Thoracic aorta (tissue), 2 donors: ENCODE data around the gene PRAC2. TPM values are rescaled to one million over a fixed set of nuclear protein-coding genes. Genes with fewer than 3 reads are reported as not detected.

Experiments
- ATAC-seq: fragments of 150-250 bp; one replicate; pipeline ENCODE4 v1.8.0; 2017; ENCODE audit warnings: low read depth; ENCODE audit not compliant: insufficient number of reproducible peaks, low FRiP score
- DNase-seq: peaks from one replicate; pipeline ENCODE4 v3.0.0-alpha.2; 2020; ENCODE audit warnings: low spot score
- H3K27ac ChIP-seq, 2 donors: fragments of 200-600 bp; sonication (generic); 1 replicate in 1 of 2; 2 replicates in 1 of 2; pipeline ENCODE4 v1.5.1; 2016; ENCODE audit warnings: mild to moderate bottlenecking in 2 of 2, moderate library complexity in 2 of 2
- H3K27me3 ChIP-seq: fragments of 200-600 bp; sonication (generic); replicated peaks from 2 replicates; pipeline ENCODE4 v1.6.0; 2016; ENCODE audit warnings: mild to moderate bottlenecking; ENCODE audit not compliant: insufficient read depth
- H3K36me3 ChIP-seq: fragments of 200-600 bp; sonication (generic); one replicate; pipeline ENCODE4 v1.5.1; 2016
- H3K4me1 ChIP-seq, 2 donors: fragments of 200-600 bp; sonication (generic); 1 replicate in 1 of 2; 2 replicates in 1 of 2; pipeline versions ENCODE4 v1.5.1 to v1.6.0; 2016; ENCODE audit warnings: low read depth in 2 of 2, mild to moderate bottlenecking in 1 of 2; ENCODE audit not compliant: control insufficient read depth in 1 of 2
- H3K4me3 ChIP-seq: fragments of 200-600 bp; sonication (generic); 2 replicates; pipeline ENCODE4 v1.5.1; 2016; ENCODE audit warnings: mild to moderate bottlenecking
- H3K9me3 ChIP-seq: fragments of 200-600 bp; sonication (generic); 2 replicates; pipeline ENCODE4 v1.5.1; 2016
- total RNA-seq, 2 donors: library from RNA; depleted of rRNA; stranded (reverse); fragments of >200 nt; gene quantifications; one replicate each; pipeline versions ENCODE4 v1.1.0 to v1.2.3, GENCODE V29; 2016
- TF ChIP-seq, protein P1 (sequence below): fragments of 200-600 bp; sonication (generic); IDR thresholded peaks from one replicate; pipeline ENCODE4 v1.5.1; 2019; ENCODE audit warnings: antibody characterized with exemption

The PRAC2 gene
- total RNA-seq, 2 donors from 2014 or later: not detected

DNA sequence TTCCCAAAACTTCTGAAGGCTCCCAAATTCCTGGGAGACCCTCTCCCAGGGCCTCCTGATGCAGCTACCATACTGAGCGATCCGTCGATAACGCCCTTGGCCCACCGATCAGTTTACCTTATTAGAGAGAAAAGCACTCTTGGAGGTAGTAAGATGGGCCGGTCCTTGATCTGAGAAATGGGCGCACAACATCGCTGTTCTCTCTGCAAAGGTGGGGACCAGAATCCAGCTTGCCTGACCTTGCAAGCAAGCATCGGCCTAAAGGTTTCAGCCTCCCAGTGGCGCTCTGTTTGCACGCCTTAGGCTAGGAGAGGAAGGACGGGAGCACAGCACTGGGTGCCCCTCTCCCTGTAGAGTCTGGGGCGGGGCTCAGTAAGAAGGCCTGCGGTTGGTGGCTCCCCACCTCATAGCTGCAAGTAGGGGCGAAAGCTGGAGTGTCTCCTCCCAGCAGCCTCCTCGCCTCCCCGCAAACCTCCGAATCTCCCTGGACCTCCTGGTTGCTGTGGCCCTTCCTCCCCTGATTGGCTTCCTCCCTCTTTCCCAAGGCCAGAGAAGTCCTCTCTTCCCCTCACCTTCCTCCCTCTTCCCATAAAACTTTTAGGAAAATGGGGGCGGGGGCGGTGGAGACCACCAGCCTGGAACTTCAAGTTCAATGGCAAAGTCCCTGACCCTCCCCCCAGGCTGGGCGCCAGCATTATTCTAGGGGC lies 631 bp upstream of the PRAC2 start, which contains the start of gene PRAC1:
Gene PRAC1 (minus strand): TSS at position 318 of the 707 bp plus-strand sequence. CDS start 126 bp downstream, at position 192.
- Histone ChIP-seq H3K27me3 (peaks cover 69% of the 10 kb centered on the region), H3K36me3 (no peaks in the 10 kb centered on the region), H3K4me1 (peaks cover 2 to 31% of the 10 kb centered on the region in 2 donors), H3K4me3 (peak within 1 kb of the TSS; percentile 53), H3K27ac (no peak within 1 kb of the TSS), H3K9me3 (no peaks in the 10 kb centered on the region)
- no peak for DNase-seq
- no peak for ATAC-seq
- TF ChIP-seq, protein P1, sequence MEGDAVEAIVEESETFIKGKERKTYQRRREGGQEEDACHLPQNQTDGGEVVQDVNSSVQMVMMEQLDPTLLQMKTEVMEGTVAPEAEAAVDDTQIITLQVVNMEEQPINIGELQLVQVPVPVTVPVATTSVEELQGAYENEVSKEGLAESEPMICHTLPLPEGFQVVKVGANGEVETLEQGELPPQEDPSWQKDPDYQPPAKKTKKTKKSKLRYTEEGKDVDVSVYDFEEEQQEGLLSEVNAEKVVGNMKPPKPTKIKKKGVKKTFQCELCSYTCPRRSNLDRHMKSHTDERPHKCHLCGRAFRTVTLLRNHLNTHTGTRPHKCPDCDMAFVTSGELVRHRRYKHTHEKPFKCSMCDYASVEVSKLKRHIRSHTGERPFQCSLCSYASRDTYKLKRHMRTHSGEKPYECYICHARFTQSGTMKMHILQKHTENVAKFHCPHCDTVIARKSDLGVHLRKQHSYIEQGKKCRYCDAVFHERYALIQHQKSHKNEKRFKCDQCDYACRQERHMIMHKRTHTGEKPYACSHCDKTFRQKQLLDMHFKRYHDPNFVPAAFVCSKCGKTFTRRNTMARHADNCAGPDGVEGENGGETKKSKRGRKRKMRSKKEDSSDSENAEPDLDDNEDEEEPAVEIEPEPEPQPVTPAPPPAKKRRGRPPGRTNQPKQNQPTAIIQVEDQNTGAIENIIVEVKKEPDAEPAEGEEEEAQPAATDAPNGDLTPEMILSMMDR: no peak

DNA sequence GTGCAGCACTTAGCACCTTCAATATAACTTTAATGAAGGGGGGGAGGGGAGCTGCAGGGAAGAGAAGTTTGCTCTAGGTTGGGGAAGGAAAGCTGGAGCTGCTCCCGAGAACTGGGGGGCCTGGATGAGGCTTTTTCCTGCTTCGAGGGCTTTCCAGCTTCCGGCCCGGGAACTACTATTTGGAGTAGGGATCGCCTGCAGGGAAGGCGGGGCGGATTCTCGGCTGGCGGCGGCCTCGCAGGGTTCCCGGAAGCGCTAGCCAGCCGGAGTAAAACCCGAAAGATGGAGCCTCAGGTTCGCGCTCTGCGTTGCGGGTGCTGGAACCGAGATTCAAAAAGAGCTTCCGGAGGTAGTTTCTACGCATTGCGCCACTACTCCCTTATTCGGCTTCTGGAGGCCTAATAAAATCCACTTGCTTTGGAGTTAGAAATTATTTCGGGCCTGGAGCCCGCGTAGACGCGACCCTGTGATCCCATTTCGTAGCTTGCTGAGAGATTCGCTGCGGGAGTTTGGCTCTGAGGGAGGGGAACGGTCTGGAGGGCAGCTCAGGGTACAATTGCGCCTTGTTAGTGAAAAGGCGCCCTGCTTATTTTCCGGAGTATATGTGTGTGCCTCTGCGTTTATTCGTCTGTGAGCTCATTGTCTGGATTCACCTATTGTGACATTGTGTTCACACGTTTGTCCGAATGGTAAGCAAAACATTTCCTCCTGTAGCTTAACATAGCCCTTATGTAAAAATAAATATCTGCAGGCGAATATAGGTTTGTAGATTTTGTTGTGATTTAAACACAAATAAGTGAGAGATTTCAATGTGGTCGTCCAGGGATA lies 652 bp downstream of the PRAC2 start:
- Histone ChIP-seq H3K36me3 (no peaks in the 10 kb centered on the region), H3K4me1 (peaks cover 6 to 36% of the 10 kb centered on the region in 2 donors), H3K4me3 (peak overlapping the region; percentile 53), H3K27me3 (peaks cover 75% of the 10 kb centered on the region), H3K27ac (no peak overlapping the region), H3K9me3 (no peaks in the 10 kb centered on the region)
- TF ChIP-seq, protein P1: no peak
- DNase-seq (no peak), ATAC-seq (no peak)

DNA sequence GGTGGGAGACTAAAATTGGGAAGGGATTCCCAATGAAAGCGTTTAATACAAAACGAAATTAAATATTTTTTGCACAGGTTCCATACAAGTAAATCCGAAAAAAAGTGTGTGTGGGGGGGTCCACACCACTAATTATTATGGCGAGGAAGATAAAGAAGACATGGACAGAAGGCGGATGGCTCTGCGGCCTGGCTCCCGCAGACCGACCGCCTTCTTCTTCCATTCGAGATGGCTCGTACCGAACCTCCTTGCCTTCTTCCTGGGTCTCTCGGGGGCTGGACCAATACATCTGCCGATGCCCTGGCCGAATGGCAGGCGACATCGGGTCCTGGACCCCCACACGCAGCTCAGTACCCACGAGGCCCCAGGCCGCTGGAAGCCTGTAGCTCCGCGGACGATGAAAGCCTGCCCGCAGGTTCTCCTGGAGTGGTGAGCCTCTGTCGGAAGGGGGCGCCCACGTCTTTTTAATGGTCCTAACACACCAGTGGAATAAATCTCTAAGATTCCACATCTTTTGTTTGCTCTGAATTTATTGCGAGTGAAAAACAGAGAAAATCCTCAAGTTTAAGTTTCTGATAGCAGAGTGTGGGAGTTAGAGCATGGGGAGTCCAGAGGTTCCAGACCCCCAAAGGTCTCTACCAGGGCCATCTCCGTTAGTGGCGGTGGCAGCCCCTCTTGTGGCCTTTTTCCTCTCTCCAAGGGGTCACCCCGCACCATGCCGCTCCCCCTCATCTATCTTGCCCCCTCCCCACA lies 1.4 kb downstream of the PRAC2 start:
- no peak overlapping the region for H3K27ac ChIP-seq
- H3K4me3 ChIP-seq: peak overlapping the region; percentile 53
- H3K27me3 ChIP-seq: peaks cover 74% of the 10 kb centered on the region
- H3K4me1 ChIP-seq: peaks cover 6 to 35% of the 10 kb centered on the region in 2 donors
- no peaks in the 10 kb centered on the region for H3K9me3 ChIP-seq
- TF ChIP-seq, protein P1: peak; percentile 63
- H3K36me3 ChIP-seq: no peaks in the 10 kb centered on the region
- ATAC-seq (no peak), DNase-seq (peak; percentile 40)

DNA sequence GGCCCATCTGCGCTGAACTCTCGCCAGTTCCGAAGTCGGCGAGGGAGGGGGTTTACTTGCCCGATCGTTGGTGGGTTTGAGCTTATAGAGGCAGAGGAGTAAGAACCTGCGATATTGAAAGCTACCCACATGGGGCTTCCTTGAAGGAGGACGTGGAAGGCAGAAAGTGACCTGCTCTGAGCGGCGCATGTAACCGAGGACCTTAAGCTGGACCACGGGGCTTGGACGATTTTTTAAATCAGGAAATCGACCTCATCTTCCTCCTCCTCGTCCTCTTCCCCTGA lies 2.0 kb downstream of the PRAC2 start:
- Histone ChIP-seq H3K27me3 (peaks cover 74% of the 10 kb centered on the region), H3K4me3 (peak overlapping the region; percentile 41), H3K36me3 (no peaks in the 10 kb centered on the region), H3K4me1 (peaks cover 6 to 35% of the 10 kb centered on the region in 2 donors), H3K9me3 (no peaks in the 10 kb centered on the region), H3K27ac (no peak overlapping the region)
- DNase-seq (no peak), ATAC-seq (no peak)
- TF ChIP-seq, protein P1: no peak
